Spleen (tissue), 11 donors: ENCODE results near the gene AGBL1. TPM values are rescaled to one million over a fixed set of nuclear protein-coding genes. Genes with fewer than 3 reads are reported as not detected.

ENCODE experiments used
- DNase-seq: peaks from one replicate; pipeline ENCODE4 v3.0.0-alpha.2; 2020
- H3K27ac ChIP-seq, 8 donors: fragments of 200-600 bp; sonication (generic) in 7 of 8; 1 replicate in 4 of 8; 2 replicates in 4 of 8; pipeline versions ENCODE4 v1.5.0 to v1.8.0; 2016 to 2021; ENCODE audit warnings: inconsistent platforms in 4 of 8, mild to moderate bottlenecking in 4 of 8, moderate library complexity in 1 of 8
- H3K27me3 ChIP-seq, 7 donors: fragments of 200-600 bp; sonication (generic) in 6 of 7; replicated peaks in 1 of 7; 1 replicate in 4 of 7; 2 replicates in 3 of 7; pipeline versions ENCODE4 v1.5.0 to v1.8.0; 2016 to 2021; ENCODE audit warnings: inconsistent platforms in 3 of 7, mild to moderate bottlenecking in 1 of 7
- H3K36me3 ChIP-seq, 6 donors: fragments of 200-600 bp; sonication (generic) in 5 of 6; 1 replicate in 4 of 6; 2 replicates in 2 of 6; pipeline versions ENCODE4 v1.5.0 to v1.8.0; 2016 to 2021; ENCODE audit warnings: inconsistent platforms in 2 of 6
- H3K4me1 ChIP-seq, 6 donors: fragments of 200-600 bp; sonication (generic) in 5 of 6; 1 replicate in 3 of 6; 2 replicates in 3 of 6; pipeline versions ENCODE4 v1.5.0 to v1.8.0; 2016 to 2021; ENCODE audit warnings: inconsistent platforms in 3 of 6
- H3K4me3 ChIP-seq, 8 donors: fragments of 200-600 bp; sonication (generic) in 7 of 8; 1 replicate in 4 of 8; 2 replicates in 4 of 8; pipeline versions ENCODE4 v1.5.0 to v1.8.0; 2016 to 2021; ENCODE audit warnings: inconsistent platforms in 4 of 8, mild to moderate bottlenecking in 4 of 8, moderate library complexity in 2 of 8
- H3K9me3 ChIP-seq, 8 donors: fragments of 200-600 bp; sonication (generic) in 7 of 8; 1 replicate in 4 of 8; 2 replicates in 4 of 8; pipeline versions ENCODE4 v1.5.0 to v1.8.0; 2016 to 2021; ENCODE audit warnings: inconsistent platforms in 4 of 8
- CTCF ChIP-seq, 11 experiments: fragments of 200-600 bp in 7 of 11; fragments of 450-650 bp in 4 of 11; sonication (generic) in 4 of 11; IDR thresholded peaks in 8 of 11; conservative IDR thresholded peaks in 3 of 11; 1 replicate in 7 of 11; 2 replicates in 4 of 11; pipeline versions ENCODE4 v1.4.0 to v1.8.0; 2016 to 2021; ENCODE audit warnings: antibody characterized with exemption in 11 of 11, inconsistent platforms in 4 of 11, mild to moderate bottlenecking in 1 of 11
- POLR2A ChIP-seq, 3 donors: fragments of 450-650 bp; IDR thresholded peaks; one replicate each; pipeline ENCODE4 v1.5.1; 2017; ENCODE audit warnings: antibody characterized with exemption in 3 of 3, mild to moderate bottlenecking in 1 of 3
- POLR2AphosphoS5 ChIP-seq, 3 donors: sonication (generic); formaldehyde crosslinking; IDR thresholded peaks; one replicate each; pipeline ENCODE4 v1.5.1; 2017; ENCODE audit warnings: antibody characterized with exemption in 3 of 3
- WGBS, 5 donors: extraction: QIAGEN DNeasy Blood & Tissue Kit in 3 of 5; methylation state at CpG; one replicate each; pipeline versions ENCODE4 v1.1.5 to v1.1.7; 2013 to 2018; 5-methylcytosine and 5-hydroxymethylcytosine counted together
- intact Hi-C: fragments of 100-400 bp; cut with DNase I; formaldehyde crosslinking; loops from one replicate; pipeline ENCODE4 v1.15.0; 2023; ENCODE audit warnings: low total_unique reads
- polyA plus RNA-seq, 3 donors: library from polyadenylated mRNA; stranded (reverse); fragments of 200-250 nt; gene quantifications; one replicate each; pipeline ENCODE4 v1.2.1, GENCODE V29; 2013
- total RNA-seq, 7 donors: library from RNA; depleted of rRNA in 3 of 7; stranded (reverse); fragments of >200 nt in 3 of 7; fragmentation: NEBNext Ultra II Directional in 4 of 7; extraction: Animal tissue kit (Norgen Biotek cat#: 25700) in 4 of 7; gene quantifications; one replicate each; pipeline versions ENCODE4 v1.1.0 to v1.2.1, GENCODE V29; 2016 to 2021
- donor health status: healthy with polysubstance abuse.
- donor health status: DM: no; HTN: no; CAD: no; lungs with moderate emphysema.
- donor health status: DM: no; HTN: no; CAD: no.
- donor health status: Bipolar disorder and iron deficiency.
- donor health status: healthy.
- donor health status: DM: no; HTN: no; CAD: no.
- donor health status: DM: yes; HTN: yes; CAD: no.

AGBL1 gene
- total and polyA plus RNA-seq, 10 donors, result not detected

GRCh38 chr15:86317384-86317740 is 237.7 kb downstream of the AGBL1 start:
- H3K4me1 ChIP-seq, result no peaks in the 10 kb centered on the region
- no peak for DNase-seq
- WGBS, 5 donors, result 45 to 63% (median 58%) methylated on average over 4 of the region's 4 CpGs
- peaks cover 0 to 8% (median 0%) of the 10 kb centered on the region in 7 donors for H3K27me3 ChIP-seq
- H3K4me3 ChIP-seq, result no peak overlapping the region
- intact Hi-C loops, result no loop called here
- no peak overlapping the region for H3K27ac ChIP-seq
- no peak for TF ChIP-seq POLR2A (IDR thresholded peaks at IDR 0.05)
- TF ChIP-seq POLR2AphosphoS5 (IDR thresholded peaks at IDR 0.05), result no peak
- no peak for TF ChIP-seq CTCF (IDR thresholded peaks at IDR 0.05 in 8 of 11, conservative IDR thresholded peaks at IDR 0.05 in 3 of 11)
- H3K36me3 ChIP-seq, result no peaks in the 10 kb centered on the region
- H3K9me3 ChIP-seq, result peaks cover 0 to 6% (median 0%) of the 10 kb centered on the region in 8 donors

- no peaks in the 10 kb centered on the region for H3K36me3 ChIP-seq
- intact Hi-C loops, result no loop called here
- peaks cover 0 to 6% (median 0%) of the 10 kb centered on the region in 8 donors for H3K9me3 ChIP-seq
- H3K27me3 ChIP-seq, result peaks cover 0 to 5% (median 0%) of the 10 kb centered on the region in 7 donors
- no peak for TF ChIP-seq POLR2AphosphoS5 (IDR thresholded peaks at IDR 0.05)
- TF ChIP-seq CTCF (IDR thresholded peaks at IDR 0.05 in 8 of 11, conservative IDR thresholded peaks at IDR 0.05 in 3 of 11), result no peak
- no peak for TF ChIP-seq POLR2A (IDR thresholded peaks at IDR 0.05)
- whole genome bisulfite sequencing, 5 donors, result 52 to 77% (median 60%) methylated on average over 1 of the region's 1 CpG
- H3K4me3 ChIP-seq, result no peak overlapping the region
- no peak for DNase-seq
- H3K4me1 ChIP-seq, result no peaks in the 10 kb centered on the region
- H3K27ac ChIP-seq, result no peak overlapping the region
Measured at GRCh38 chr15:86322629-86323028, 243.0 kb downstream of the AGBL1 start.

GRCh38 chr15:86327230-86327865 is 247.7 kb downstream of the AGBL1 start:
- peaks cover 0 to 9% (median 0%) of the 10 kb centered on the region in 7 donors for H3K27me3 ChIP-seq
- H3K4me3 ChIP-seq, result no peak overlapping the region
- H3K4me1 ChIP-seq, result no peaks in the 10 kb centered on the region
- H3K27ac ChIP-seq, result no peak overlapping the region
- H3K36me3 ChIP-seq, result no peaks in the 10 kb centered on the region
- no peak for DNase-seq
- WGBS, 5 donors, result 38 to 47% (median 43%) methylated on average over 2 of the region's 2 CpGs
- intact Hi-C loops, result no loop called here
- H3K9me3 ChIP-seq, result peaks cover 0 to 41% (median 37%) of the 10 kb centered on the region in 8 donors
- TF ChIP-seq CTCF (IDR thresholded peaks at IDR 0.05 in 8 of 11, conservative IDR thresholded peaks at IDR 0.05 in 3 of 11) (no peak), POLR2A (IDR thresholded peaks at IDR 0.05) (no peak), POLR2AphosphoS5 (IDR thresholded peaks at IDR 0.05) (no peak)

GRCh38 chr15:86328658-86329057 is 249.0 kb downstream of the AGBL1 start:
- H3K36me3 ChIP-seq, result no peaks in the 10 kb centered on the region
- H3K4me3 ChIP-seq, result no peak overlapping the region
- intact Hi-C loops, result no loop called here
- no peaks in the 10 kb centered on the region for H3K4me1 ChIP-seq
- H3K27ac ChIP-seq, result no peak overlapping the region
- DNase-seq, result no peak
- H3K9me3 ChIP-seq, result peaks cover 0 to 41% (median 37%) of the 10 kb centered on the region in 8 donors
- peaks cover 0 to 4% (median 0%) of the 10 kb centered on the region in 7 donors for H3K27me3 ChIP-seq
- 71 to 83% (median 79%) methylated on average over 2 of the region's 2 CpGs for WGBS, 5 donors
- TF ChIP-seq CTCF (IDR thresholded peaks at IDR 0.05 in 8 of 11, conservative IDR thresholded peaks at IDR 0.05 in 3 of 11) (no peak), POLR2AphosphoS5 (IDR thresholded peaks at IDR 0.05) (no peak), POLR2A (IDR thresholded peaks at IDR 0.05) (no peak)
